ENCODE data around the gene DDX6. TPM values are rescaled to one million over a fixed set of nuclear protein-coding genes. Genes with fewer than 3 reads are reported as not detected.

Gene DDX6
- polyA plus RNA-seq, 2 donors = 18.4 to 22.6 TPM

DNA sequence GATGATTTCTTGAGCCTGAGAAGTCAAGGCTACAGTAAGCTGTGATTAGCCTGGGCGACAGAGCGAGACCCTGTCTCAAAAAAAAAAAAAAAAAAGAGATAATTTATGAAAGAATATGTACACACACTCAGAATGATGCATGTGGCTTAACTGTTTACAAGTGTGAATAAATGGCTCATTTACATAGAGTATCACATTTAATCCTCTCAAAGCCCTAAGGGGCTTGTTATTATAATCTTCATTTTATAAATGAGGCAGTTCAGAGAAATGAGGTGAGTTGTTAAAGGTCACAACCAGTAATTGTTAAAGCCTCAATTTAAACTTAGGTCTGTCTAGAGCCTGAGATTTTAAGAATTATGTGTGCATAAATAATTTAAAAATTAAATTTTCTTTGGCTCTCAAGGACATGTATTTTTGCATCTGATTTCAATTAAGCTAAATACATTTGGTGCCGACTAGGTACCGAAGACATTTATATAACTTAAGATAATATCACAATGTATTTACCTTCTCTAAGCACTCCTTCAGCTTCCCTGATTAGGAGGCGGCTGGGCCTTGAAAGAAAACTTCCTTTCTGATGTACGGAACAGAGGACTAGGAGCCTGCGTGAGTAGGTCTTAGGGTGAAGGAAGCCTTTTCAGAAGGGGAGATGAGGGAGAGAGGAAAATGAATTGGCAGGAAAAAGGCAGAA lies 28.5 kb upstream of the DDX6 start:
- H3K27ac ChIP-seq (ENCODE audit: low read depth in 2 of 2, low read length in 1 of 2) = no peak overlapping the region
- H3K27me3 ChIP-seq (ENCODE audit: control insufficient read depth in 1 of 2, insufficient read depth in 2 of 2, low read length in 2 of 2) = no peaks in the 10 kb centered on the region
- H3K4me1 ChIP-seq (ENCODE audit: control insufficient read depth in 2 of 2, insufficient read depth in 2 of 2, low read length in 1 of 2) = peaks cover 0 to 8% of the 10 kb centered on the region in 2 donors
- no peaks in the 10 kb centered on the region for H3K36me3 ChIP-seq (ENCODE audit: control insufficient read depth in 2 of 2, insufficient read depth in 2 of 2, low read length in 1 of 2)
- H3K4me3 ChIP-seq (ENCODE audit: low read depth in 1 of 2, low read length in 2 of 2) = no peak overlapping the region
- no peaks in the 10 kb centered on the region for H3K9me3 ChIP-seq (ENCODE audit: control insufficient read depth in 2 of 2, insufficient read depth in 1 of 2, low read depth in 1 of 2, low read length in 1 of 2)
- 80 to 82% methylated on average over 7 of the region's 7 CpGs for WGBS, 2 donors

DNA sequence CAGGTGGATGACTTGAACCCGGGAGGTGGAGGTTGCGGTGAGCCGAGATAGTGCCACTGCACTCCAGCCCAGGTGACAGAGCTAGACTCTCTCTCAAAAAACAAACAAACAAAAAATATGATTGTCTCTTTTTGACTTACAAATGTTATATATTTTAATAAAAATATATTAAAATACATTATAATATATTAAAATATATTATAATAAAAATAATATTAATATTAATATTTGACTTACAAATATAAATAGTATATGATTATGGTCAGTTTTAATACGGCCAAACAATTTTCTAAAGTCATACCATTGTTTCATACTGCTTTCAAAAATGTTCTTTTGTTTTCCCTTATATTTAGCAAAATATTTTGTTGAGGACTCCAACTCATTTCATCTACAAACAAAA lies 27.2 kb upstream of the DDX6 start:
- H3K9me3 ChIP-seq (ENCODE audit: control insufficient read depth in 2 of 2, insufficient read depth in 1 of 2, low read depth in 1 of 2, low read length in 1 of 2) = no peaks in the 10 kb centered on the region
- H3K27me3 ChIP-seq (ENCODE audit: control insufficient read depth in 1 of 2, insufficient read depth in 2 of 2, low read length in 2 of 2) = no peaks in the 10 kb centered on the region
- WGBS, 2 donors = 94 to 98% methylated on average over 4 of the region's 4 CpGs
- H3K36me3 ChIP-seq (ENCODE audit: control insufficient read depth in 2 of 2, insufficient read depth in 2 of 2, low read length in 1 of 2) = no peaks in the 10 kb centered on the region
- no peak overlapping the region for H3K4me3 ChIP-seq (ENCODE audit: low read depth in 1 of 2, low read length in 2 of 2)
- peaks cover 0 to 8% of the 10 kb centered on the region in 2 donors for H3K4me1 ChIP-seq (ENCODE audit: control insufficient read depth in 2 of 2, insufficient read depth in 2 of 2, low read length in 1 of 2)
- H3K27ac ChIP-seq (ENCODE audit: low read depth in 2 of 2, low read length in 1 of 2) = no peak overlapping the region

DNA sequence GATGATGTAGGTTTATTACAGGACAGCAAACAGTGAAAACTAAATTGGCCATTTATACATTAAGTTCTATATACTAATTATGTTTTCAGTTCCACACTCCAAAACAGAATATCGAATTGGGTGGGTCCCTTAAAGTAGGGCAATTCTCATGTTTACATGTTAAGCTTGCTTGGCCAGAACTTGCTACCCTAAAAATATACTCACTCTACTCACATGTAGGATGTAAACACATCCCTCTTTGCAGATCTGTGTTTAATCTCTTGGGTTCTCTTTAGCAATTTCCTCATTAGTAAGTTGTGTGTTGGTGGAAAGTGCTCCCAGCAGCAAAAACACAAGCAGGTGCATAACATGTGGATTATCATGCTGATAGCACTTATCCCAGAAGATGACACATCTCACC lies 22.6 kb upstream of the DDX6 start:
- 36 to 56% methylated on average over 1 of the region's 1 CpG for WGBS, 2 donors
- H3K27ac ChIP-seq (ENCODE audit: low read depth in 2 of 2, low read length in 1 of 2) = no peak overlapping the region
- H3K4me1 ChIP-seq (ENCODE audit: control insufficient read depth in 2 of 2, insufficient read depth in 2 of 2, low read length in 1 of 2) = no peaks in the 10 kb centered on the region
- no peak overlapping the region for H3K4me3 ChIP-seq (ENCODE audit: low read depth in 1 of 2, low read length in 2 of 2)
- no peaks in the 10 kb centered on the region for H3K36me3 ChIP-seq (ENCODE audit: control insufficient read depth in 2 of 2, insufficient read depth in 2 of 2, low read length in 1 of 2)
- H3K9me3 ChIP-seq (ENCODE audit: control insufficient read depth in 2 of 2, insufficient read depth in 1 of 2, low read depth in 1 of 2, low read length in 1 of 2) = no peaks in the 10 kb centered on the region
- H3K27me3 ChIP-seq (ENCODE audit: control insufficient read depth in 1 of 2, insufficient read depth in 2 of 2, low read length in 2 of 2) = no peaks in the 10 kb centered on the region

GRCh38 chr11:118812485-118812884 lies 21.5 kb upstream of the DDX6 start:
- H3K4me3 ChIP-seq (ENCODE audit: low read depth in 1 of 2, low read length in 2 of 2) = no peak overlapping the region
- no peaks in the 10 kb centered on the region for H3K4me1 ChIP-seq (ENCODE audit: control insufficient read depth in 2 of 2, insufficient read depth in 2 of 2, low read length in 1 of 2)
- no peaks in the 10 kb centered on the region for H3K9me3 ChIP-seq (ENCODE audit: control insufficient read depth in 2 of 2, insufficient read depth in 1 of 2, low read depth in 1 of 2, low read length in 1 of 2)
- 43 to 63% methylated on average over 4 of the region's 5 CpGs for WGBS, 2 donors
- no peaks in the 10 kb centered on the region for H3K27me3 ChIP-seq (ENCODE audit: control insufficient read depth in 1 of 2, insufficient read depth in 2 of 2, low read length in 2 of 2)
- H3K36me3 ChIP-seq (ENCODE audit: control insufficient read depth in 2 of 2, insufficient read depth in 2 of 2, low read length in 1 of 2) = no peaks in the 10 kb centered on the region
- no peak overlapping the region for H3K27ac ChIP-seq (ENCODE audit: low read depth in 2 of 2, low read length in 1 of 2)

DNA sequence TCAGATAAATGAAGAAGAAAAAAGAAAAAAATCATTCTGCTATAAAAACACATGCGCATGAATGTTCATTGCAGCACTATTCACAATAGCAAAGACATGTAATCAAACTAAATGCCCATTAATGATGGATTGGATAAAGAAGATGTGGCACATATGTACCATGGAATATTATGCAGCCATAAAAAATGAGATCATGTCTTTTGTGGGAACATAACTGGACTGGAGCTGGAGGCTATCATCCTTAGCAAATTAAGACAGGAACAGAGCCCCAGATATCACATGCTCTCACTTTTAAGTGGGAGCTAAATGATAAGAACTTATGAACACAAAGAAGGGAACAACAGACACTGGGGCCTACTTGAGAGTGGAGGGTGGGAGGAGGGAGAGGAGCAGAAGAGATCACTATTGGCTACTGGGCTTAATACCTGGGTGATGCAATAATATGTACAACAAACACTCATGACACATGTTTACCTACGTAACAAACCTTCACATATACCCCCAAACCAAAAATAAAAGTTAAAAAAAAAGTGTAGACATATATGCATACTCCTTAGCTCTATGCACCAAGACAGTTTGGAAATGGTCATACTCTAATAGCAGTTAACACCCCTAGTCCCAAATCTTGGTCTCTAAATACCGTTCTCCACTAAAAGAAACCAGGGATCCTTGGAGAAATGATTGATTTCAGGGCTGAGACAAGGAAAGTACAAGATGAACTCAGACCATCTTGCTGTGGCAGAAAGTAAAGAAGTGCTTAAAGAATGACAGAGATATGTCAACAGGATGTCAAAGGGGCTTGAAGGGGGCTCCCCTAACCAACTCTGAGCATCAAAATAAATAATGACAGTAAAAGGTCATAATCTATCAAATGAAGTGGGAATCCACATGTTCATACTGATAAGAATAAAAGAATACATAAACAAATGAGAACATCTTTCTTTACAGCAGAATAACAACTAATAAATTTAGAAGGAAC lies 17.1 kb upstream of the DDX6 start:
- H3K27me3 ChIP-seq (ENCODE audit: control insufficient read depth in 1 of 2, insufficient read depth in 2 of 2, low read length in 2 of 2) = no peaks in the 10 kb centered on the region
- 73% methylated on average over 3 of the region's 3 CpGs for WGBS, 2 donors
- peaks cover 0 to 3% of the 10 kb centered on the region in 2 donors for H3K4me1 ChIP-seq (ENCODE audit: control insufficient read depth in 2 of 2, insufficient read depth in 2 of 2, low read length in 1 of 2)
- no peak overlapping the region for H3K4me3 ChIP-seq (ENCODE audit: low read depth in 1 of 2, low read length in 2 of 2)
- no peaks in the 10 kb centered on the region for H3K9me3 ChIP-seq (ENCODE audit: control insufficient read depth in 2 of 2, insufficient read depth in 1 of 2, low read depth in 1 of 2, low read length in 1 of 2)
- H3K36me3 ChIP-seq (ENCODE audit: control insufficient read depth in 2 of 2, insufficient read depth in 2 of 2, low read length in 1 of 2) = no peaks in the 10 kb centered on the region
- H3K27ac ChIP-seq (ENCODE audit: low read depth in 2 of 2, low read length in 1 of 2) = no peak overlapping the region

GRCh38 chr11:118806400-118806799 lies 15.4 kb upstream of the DDX6 start:
- H3K36me3 ChIP-seq (ENCODE audit: control insufficient read depth in 2 of 2, insufficient read depth in 2 of 2, low read length in 1 of 2) = no peaks in the 10 kb centered on the region
- no peaks in the 10 kb centered on the region for H3K9me3 ChIP-seq (ENCODE audit: control insufficient read depth in 2 of 2, insufficient read depth in 1 of 2, low read depth in 1 of 2, low read length in 1 of 2)
- no peaks in the 10 kb centered on the region for H3K27me3 ChIP-seq (ENCODE audit: control insufficient read depth in 1 of 2, insufficient read depth in 2 of 2, low read length in 2 of 2)
- H3K27ac ChIP-seq (ENCODE audit: low read depth in 2 of 2, low read length in 1 of 2) = no peak overlapping the region
- H3K4me3 ChIP-seq (ENCODE audit: low read depth in 1 of 2, low read length in 2 of 2) = no peak overlapping the region
- peaks cover 0 to 3% of the 10 kb centered on the region in 2 donors for H3K4me1 ChIP-seq (ENCODE audit: control insufficient read depth in 2 of 2, insufficient read depth in 2 of 2, low read length in 1 of 2)
- WGBS, 2 donors = 50 to 54% methylated on average over 4 of the region's 4 CpGs

GRCh38 chr11:118804094-118804493 lies 13.1 kb upstream of the DDX6 start:
- H3K4me3 ChIP-seq (ENCODE audit: low read depth in 1 of 2, low read length in 2 of 2) = no peak overlapping the region
- H3K27me3 ChIP-seq (ENCODE audit: control insufficient read depth in 1 of 2, insufficient read depth in 2 of 2, low read length in 2 of 2) = no peaks in the 10 kb centered on the region
- H3K9me3 ChIP-seq (ENCODE audit: control insufficient read depth in 2 of 2, insufficient read depth in 1 of 2, low read depth in 1 of 2, low read length in 1 of 2) = no peaks in the 10 kb centered on the region
- H3K36me3 ChIP-seq (ENCODE audit: control insufficient read depth in 2 of 2, insufficient read depth in 2 of 2, low read length in 1 of 2) = no peaks in the 10 kb centered on the region
- H3K27ac ChIP-seq (ENCODE audit: low read depth in 2 of 2, low read length in 1 of 2) = no peak overlapping the region
- H3K4me1 ChIP-seq (ENCODE audit: control insufficient read depth in 2 of 2, insufficient read depth in 2 of 2, low read length in 1 of 2) = peaks cover 0 to 3% of the 10 kb centered on the region in 2 donors
- WGBS, 2 donors = 85 to 87% methylated on average over 3 of the region's 3 CpGs

DNA sequence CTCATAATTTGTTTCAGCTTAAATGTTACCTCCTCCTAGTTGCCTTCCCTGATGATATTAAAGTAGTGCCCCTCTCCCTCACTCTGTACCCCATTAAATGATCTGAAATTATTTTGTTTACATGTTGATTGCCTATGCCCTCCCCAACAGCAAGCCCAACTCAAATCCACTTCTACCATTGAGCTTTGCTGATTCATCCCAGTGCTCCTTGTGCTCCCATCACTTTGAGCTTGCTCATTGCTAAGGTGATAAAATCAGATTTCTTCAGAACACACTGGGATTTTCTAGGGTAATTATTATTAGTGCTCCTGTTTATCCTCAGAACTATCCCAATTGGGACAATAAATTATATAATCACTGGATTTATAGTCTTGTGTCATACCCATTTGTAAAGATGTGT lies 8.4 kb upstream of the DDX6 start:
- Histone ChIP-seq H3K9me3 (ENCODE audit: control insufficient read depth in 2 of 2, insufficient read depth in 1 of 2, low read depth in 1 of 2, low read length in 1 of 2) (no peaks in the 10 kb centered on the region), H3K36me3 (ENCODE audit: control insufficient read depth in 2 of 2, insufficient read depth in 2 of 2, low read length in 1 of 2) (no peaks in the 10 kb centered on the region), H3K27ac (ENCODE audit: low read depth in 2 of 2, low read length in 1 of 2) (no peak overlapping the region), H3K27me3 (ENCODE audit: control insufficient read depth in 1 of 2, insufficient read depth in 2 of 2, low read length in 2 of 2) (no peaks in the 10 kb centered on the region), H3K4me3 (ENCODE audit: low read depth in 1 of 2, low read length in 2 of 2) (no peak overlapping the region), H3K4me1 (ENCODE audit: control insufficient read depth in 2 of 2, insufficient read depth in 2 of 2, low read length in 1 of 2) (no peaks in the 10 kb centered on the region)

DNA sequence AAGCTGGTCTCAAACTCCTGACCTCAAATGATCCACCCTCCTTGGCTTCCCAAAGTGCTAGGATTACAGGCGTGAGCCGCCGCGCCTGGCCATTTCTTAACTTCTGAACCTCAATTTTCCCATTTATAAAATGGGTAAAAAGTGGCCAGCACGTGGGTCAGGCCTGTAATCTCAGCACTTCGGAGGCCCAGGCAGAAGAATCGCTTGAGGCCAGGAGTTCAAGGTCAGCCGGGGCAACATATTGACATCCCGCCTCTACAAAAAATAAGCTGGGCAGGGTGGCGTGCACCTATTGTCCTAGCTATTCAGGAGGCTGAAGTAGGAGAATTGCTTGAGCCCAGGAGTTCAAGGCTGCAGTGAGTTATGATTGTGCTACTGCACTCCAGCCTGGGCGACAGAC lies 6.5 kb upstream of the DDX6 start:
- Histone ChIP-seq H3K27ac (ENCODE audit: low read depth in 2 of 2, low read length in 1 of 2) (no peak overlapping the region), H3K4me3 (ENCODE audit: low read depth in 1 of 2, low read length in 2 of 2) (no peak overlapping the region), H3K9me3 (ENCODE audit: control insufficient read depth in 2 of 2, insufficient read depth in 1 of 2, low read depth in 1 of 2, low read length in 1 of 2) (no peaks in the 10 kb centered on the region), H3K27me3 (ENCODE audit: control insufficient read depth in 1 of 2, insufficient read depth in 2 of 2, low read length in 2 of 2) (no peaks in the 10 kb centered on the region), H3K4me1 (ENCODE audit: control insufficient read depth in 2 of 2, insufficient read depth in 2 of 2, low read length in 1 of 2) (no peaks in the 10 kb centered on the region), H3K36me3 (ENCODE audit: control insufficient read depth in 2 of 2, insufficient read depth in 2 of 2, low read length in 1 of 2) (no peaks in the 10 kb centered on the region)
- 84 to 88% methylated on average over 11 of the region's 11 CpGs for WGBS, 2 donors

Measured in esophagus (tissue), 2 donors.